ENCODE data around the gene APOA4.

APOA4 gene

GRCh38 chr11:116782728-116783127 is 40.4 kb downstream of the APOA4 start:
- TF ChIP-seq CTCF (IDR thresholded peaks at IDR 0.05; ENCODE audit: low read depth, low read length) = no peak
- DNase-seq (ENCODE audit: low read depth, low spot score) = peak; percentile 19
- no peak overlapping the region for H3K4me3 ChIP-seq (ENCODE audit: low read depth, low read length)
- in situ Hi-C loops (cut with HindIII; ENCODE audit: low sequenced_read_pairs) = no loop called here

- no peak overlapping the region for H3K4me3 ChIP-seq (ENCODE audit: low read depth, low read length)
- in situ Hi-C loops (cut with HindIII; ENCODE audit: low sequenced_read_pairs) = no loop called here
- TF ChIP-seq CTCF (IDR thresholded peaks at IDR 0.05; ENCODE audit: low read depth, low read length) = no peak
- DNase-seq (ENCODE audit: low read depth, low spot score) = no peak
Measured at GRCh38 chr11:116778556-116778955, 44.5 kb downstream of the APOA4 start.

- TF ChIP-seq CTCF (IDR thresholded peaks at IDR 0.05; ENCODE audit: low read depth, low read length) = no peak
- H3K4me3 ChIP-seq (ENCODE audit: low read depth, low read length) = no peak overlapping the region
- no peak for DNase-seq (ENCODE audit: low read depth, low spot score)
- in situ Hi-C loops (cut with HindIII; ENCODE audit: low sequenced_read_pairs) = no loop called here
Measured at GRCh38 chr11:116777056-116777455, 46.0 kb downstream of the APOA4 start.

DNA sequence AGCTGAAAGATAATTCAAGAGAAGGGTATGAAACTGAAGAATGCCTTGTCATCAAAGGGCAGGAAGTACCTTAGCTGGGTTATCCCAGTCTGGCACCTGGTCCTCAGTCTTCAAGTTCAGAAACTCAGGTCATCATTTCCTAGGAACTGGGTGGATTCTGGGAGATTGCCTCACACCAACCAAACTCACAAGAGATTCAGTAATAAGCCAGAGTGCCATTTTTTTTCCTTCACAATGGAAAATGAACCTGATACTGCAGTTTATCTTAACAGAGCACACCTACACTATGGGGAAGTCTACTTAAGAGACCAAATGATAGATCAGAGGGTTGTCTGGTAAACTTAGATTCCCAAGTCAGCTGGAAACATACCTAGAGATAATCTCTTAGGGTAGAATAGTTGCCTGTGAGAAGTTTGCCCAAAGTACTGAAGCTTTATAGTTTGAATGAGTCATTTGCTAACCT is 46.6 kb downstream of the APOA4 start:
- DNase-seq (ENCODE audit: low read depth, low spot score) = no peak
- in situ Hi-C loops (cut with HindIII; ENCODE audit: low sequenced_read_pairs) = no loop called here
- TF ChIP-seq CTCF (IDR thresholded peaks at IDR 0.05; ENCODE audit: low read depth, low read length) = no peak
- no peak overlapping the region for H3K4me3 ChIP-seq (ENCODE audit: low read depth, low read length)

- H3K4me3 ChIP-seq (ENCODE audit: low read depth, low read length) = no peak overlapping the region
- in situ Hi-C loops (cut with HindIII; ENCODE audit: low sequenced_read_pairs) = no loop called here
- no peak for DNase-seq (ENCODE audit: low read depth, low spot score)
- no peak for TF ChIP-seq CTCF (IDR thresholded peaks at IDR 0.05; ENCODE audit: low read depth, low read length)
Measured at GRCh38 chr11:116775975-116776374, 47.1 kb downstream of the APOA4 start.

DNA sequence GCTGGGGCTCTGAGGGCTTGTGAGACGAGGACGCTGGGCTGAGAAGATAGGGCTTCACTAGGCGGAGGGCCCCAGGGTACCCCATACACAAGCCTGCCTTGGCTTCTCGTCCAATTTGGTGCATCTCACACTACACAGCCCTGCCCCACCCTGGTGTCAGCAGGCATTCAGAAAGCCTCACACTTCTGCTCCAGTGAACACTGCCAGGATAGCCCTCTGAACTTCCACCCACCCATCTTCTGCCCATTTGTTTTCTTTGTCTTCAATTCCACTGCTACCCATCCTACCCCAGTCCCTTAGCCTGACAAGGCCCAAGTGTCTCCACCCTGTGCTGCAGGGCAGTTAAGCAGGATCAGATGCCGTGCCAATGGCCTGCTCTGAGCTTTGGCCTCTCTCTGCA is 48.4 kb downstream of the APOA4 start:
- in situ Hi-C loops (cut with HindIII; ENCODE audit: low sequenced_read_pairs) = no loop called here
- H3K4me3 ChIP-seq (ENCODE audit: low read depth, low read length) = no peak overlapping the region

More for the DNA sequence above, 48.4 kb downstream of the APOA4 start:
- no peak for TF ChIP-seq CTCF (IDR thresholded peaks at IDR 0.05; ENCODE audit: low read depth, low read length)
- no peak for DNase-seq (ENCODE audit: low read depth, low spot score)

Measured in astrocyte of the spinal cord (primary cell).